IPS DF 6.9 (cell line): ENCODE results near the gene PI4KA.

Experiments used
- DNase-seq: peaks from one replicate; pipeline ENCODE4 v3.0.0-alpha.2; 2013; ENCODE audit warnings: low read depth, low spot score
- H3K27ac ChIP-seq: one replicate; pipeline ENCODE4 v1.5.1; 2013; ENCODE audit warnings: low read length, control low read depth
- H3K27me3 ChIP-seq: 2 replicates; pipeline ENCODE4 v1.6.1; 2013; ENCODE audit warnings: mild to moderate bottlenecking, low read length; ENCODE audit not compliant: control insufficient read depth, insufficient read depth
- H3K36me3 ChIP-seq: 2 replicates; pipeline ENCODE4 v1.6.1; 2013; ENCODE audit warnings: low read length; ENCODE audit not compliant: control insufficient read depth, insufficient read depth
- H3K4me1 ChIP-seq: 2 replicates; pipeline ENCODE4 v1.6.1; 2013; ENCODE audit warnings: low read length; ENCODE audit not compliant: control insufficient read depth, insufficient read depth
- H3K4me3 ChIP-seq: 2 replicates; pipeline ENCODE4 v1.5.1; 2013; ENCODE audit warnings: mild to moderate bottlenecking, low read length
- H3K9me3 ChIP-seq: 2 replicates; pipeline ENCODE4 v1.6.1; 2013; ENCODE audit warnings: low read length, inconsistent platforms; ENCODE audit not compliant: control insufficient read depth, insufficient read depth
- WGBS: extraction: QIAGEN DNeasy Blood & Tissue Kit; methylation state at CpG from one replicate; pipeline ENCODE4 v1.1.7; 2013; ENCODE audit warnings: mixed read lengths, missing lambda C conversion rate; ENCODE audit not compliant: insufficient read length, insufficient coverage; 5-methylcytosine and 5-hydroxymethylcytosine counted together

PI4KA gene

GRCh38 chr22:20864186-20864908 is 5.7 kb upstream of the PI4KA start:
- no peaks in the 10 kb centered on the region for H3K9me3 ChIP-seq
- DNase-seq, result no peak
- H3K4me3 ChIP-seq, result no peak overlapping the region
- H3K36me3 ChIP-seq, result no peaks in the 10 kb centered on the region
- no CpG with 5 or more reads among the region's 12 CpGs for WGBS
- H3K27me3 ChIP-seq, result no peaks in the 10 kb centered on the region
- H3K27ac ChIP-seq, result no peak overlapping the region
- H3K4me1 ChIP-seq, result no peaks in the 10 kb centered on the region; the same call in 1 of the 2 replicates

GRCh38 chr22:20863366-20863765 is 4.8 kb upstream of the PI4KA start:
- Histone ChIP-seq H3K27me3 (no peaks in the 10 kb centered on the region), H3K4me1 (no peaks in the 10 kb centered on the region; the same call in 1 of the 2 replicates), H3K27ac (no peak overlapping the region), H3K9me3 (no peaks in the 10 kb centered on the region), H3K36me3 (no peaks in the 10 kb centered on the region), H3K4me3 (no peak overlapping the region)
- DNase-seq, result no peak
- WGBS, result no CpG with 5 or more reads among the region's 4 CpGs

GRCh38 chr22:20862540-20862939 is 3.9 kb upstream of the PI4KA start:
- Histone ChIP-seq H3K4me1 (no peaks in the 10 kb centered on the region; the same call in 1 of the 2 replicates), H3K4me3 (no peak overlapping the region), H3K36me3 (no peaks in the 10 kb centered on the region), H3K9me3 (no peaks in the 10 kb centered on the region), H3K27me3 (no peaks in the 10 kb centered on the region), H3K27ac (no peak overlapping the region)
- no CpG with 5 or more reads among the region's 2 CpGs for WGBS
- DNase-seq, result no peak

- DNase-seq, result no peak
- no peak overlapping the region; the same call in 1 of the 2 replicates for H3K4me3 ChIP-seq
- no peaks in the 10 kb centered on the region for H3K36me3 ChIP-seq
- peaks cover 3% of the 10 kb centered on the region for H3K4me1 ChIP-seq
- no CpG with 5 or more reads among the region's 8 CpGs for WGBS
- no peaks in the 10 kb centered on the region for H3K27me3 ChIP-seq
- H3K9me3 ChIP-seq, result no peaks in the 10 kb centered on the region
- H3K27ac ChIP-seq, result no peak overlapping the region
Measured at GRCh38 chr22:20859615-20860014, 1.0 kb upstream of the PI4KA start.

GRCh38 chr22:20857838-20858614 is 585 bp downstream of the PI4KA start:
- WGBS, result no CpG with 5 or more reads among the region's 38 CpGs
- H3K27ac ChIP-seq, result no peak overlapping the region
- DNase-seq, result peak; percentile 80
- H3K36me3 ChIP-seq, result no peaks in the 10 kb centered on the region
- H3K4me3 ChIP-seq, result peak overlapping the region; percentile 76
- peaks cover 3% of the 10 kb centered on the region for H3K4me1 ChIP-seq
- no peaks in the 10 kb centered on the region for H3K27me3 ChIP-seq
- H3K9me3 ChIP-seq, result no peaks in the 10 kb centered on the region

- Histone ChIP-seq H3K27ac (no peak overlapping the region), H3K27me3 (no peaks in the 10 kb centered on the region), H3K9me3 (no peaks in the 10 kb centered on the region), H3K4me1 (peaks cover 3% of the 10 kb centered on the region), H3K36me3 (no peaks in the 10 kb centered on the region), H3K4me3 (no peak overlapping the region)
- DNase-seq, result no peak
- WGBS, result no CpG with 5 or more reads among the region's 7 CpGs
Measured at GRCh38 chr22:20857247-20857643, 1.4 kb downstream of the PI4KA start.

- no peak overlapping the region for H3K4me3 ChIP-seq
- H3K27ac ChIP-seq, result no peak overlapping the region
- H3K36me3 ChIP-seq, result no peaks in the 10 kb centered on the region
- WGBS, result no CpG with 5 or more reads among the region's 3 CpGs
- no peaks in the 10 kb centered on the region for H3K27me3 ChIP-seq
- no peaks in the 10 kb centered on the region for H3K9me3 ChIP-seq
- peaks cover 3% of the 10 kb centered on the region; the same call in 1 of the 2 replicates for H3K4me1 ChIP-seq
- DNase-seq, result no peak
Measured at GRCh38 chr22:20853236-20853660, 5.4 kb downstream of the PI4KA start.

- no peak for DNase-seq
- Histone ChIP-seq H3K27me3 (no peaks in the 10 kb centered on the region), H3K4me3 (no peak overlapping the region), H3K9me3 (no peaks in the 10 kb centered on the region), H3K27ac (no peak overlapping the region), H3K36me3 (no peaks in the 10 kb centered on the region), H3K4me1 (peaks cover 3% of the 10 kb centered on the region; the same call in 1 of the 2 replicates)
- WGBS, result no CpG with 5 or more reads among the region's 6 CpGs
Measured at GRCh38 chr22:20852503-20852902, 6.1 kb downstream of the PI4KA start.

- no peaks in the 10 kb centered on the region for H3K27me3 ChIP-seq
- H3K4me3 ChIP-seq, result no peak overlapping the region
- no peaks in the 10 kb centered on the region for H3K9me3 ChIP-seq
- H3K36me3 ChIP-seq, result no peaks in the 10 kb centered on the region
- WGBS, result no CpG with 5 or more reads among the region's 4 CpGs
- H3K27ac ChIP-seq, result no peak overlapping the region
- H3K4me1 ChIP-seq, result no peaks in the 10 kb centered on the region
- no peak for DNase-seq
Measured at GRCh38 chr22:20852076-20852475, 6.5 kb downstream of the PI4KA start.

- no peaks in the 10 kb centered on the region for H3K27me3 ChIP-seq
- H3K9me3 ChIP-seq, result no peaks in the 10 kb centered on the region
- H3K4me3 ChIP-seq, result no peak overlapping the region
- H3K36me3 ChIP-seq, result no peaks in the 10 kb centered on the region
- H3K4me1 ChIP-seq, result no peaks in the 10 kb centered on the region
- DNase-seq, result no peak
- H3K27ac ChIP-seq, result no peak overlapping the region
- WGBS, result no CpG with 5 or more reads among the region's 2 CpGs
Measured at GRCh38 chr22:20847318-20847822, 11.2 kb downstream of the PI4KA start.
